OCI-M1 (cell line): ENCODE results near the gene ACTA1.
"Not testable (repeated sequence)": the region's sequence is repeated elsewhere in the genome, so short reads cannot be mapped to it uniquely, and the experiment has no call there.

ENCODE experiments used
- DNase-seq: peaks from one replicate; lab custom pipeline; 2025; lab: John Stamatoyannopoulos, UW

ACTA1 gene

DNA sequence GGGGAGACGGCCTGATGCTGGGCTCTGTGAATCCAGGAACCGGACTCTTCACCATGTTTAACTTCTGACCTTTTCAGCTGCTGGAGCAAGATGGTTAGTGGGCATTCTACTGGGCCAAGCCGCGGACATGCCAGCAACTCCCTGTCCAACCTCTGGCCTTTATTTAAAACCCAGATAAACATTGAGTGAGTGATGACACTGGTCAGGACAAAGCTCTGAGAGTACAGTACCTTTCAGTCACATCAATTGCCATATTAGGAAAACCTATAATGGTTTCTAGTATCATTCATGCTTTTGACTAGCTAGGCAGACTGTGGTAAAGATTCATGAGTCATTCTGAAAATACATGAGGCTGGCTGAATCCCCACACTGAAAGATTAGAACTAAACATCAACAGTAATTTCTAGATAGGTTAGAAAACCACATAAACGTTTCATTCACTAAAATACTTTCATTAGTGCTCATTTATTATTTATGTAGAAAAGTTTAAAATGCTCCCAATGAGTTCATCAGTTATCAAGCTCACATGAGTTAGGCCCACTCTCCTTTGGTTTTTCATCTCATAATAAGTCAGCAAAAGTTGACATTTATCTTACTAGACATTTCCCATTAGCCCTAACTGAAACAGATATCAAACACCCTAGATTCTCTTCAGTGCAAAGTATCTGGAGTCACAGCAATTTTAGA, 7.1 kb upstream of the ACTA1 start:
- DNase-seq, result peak; percentile 81

DNA sequence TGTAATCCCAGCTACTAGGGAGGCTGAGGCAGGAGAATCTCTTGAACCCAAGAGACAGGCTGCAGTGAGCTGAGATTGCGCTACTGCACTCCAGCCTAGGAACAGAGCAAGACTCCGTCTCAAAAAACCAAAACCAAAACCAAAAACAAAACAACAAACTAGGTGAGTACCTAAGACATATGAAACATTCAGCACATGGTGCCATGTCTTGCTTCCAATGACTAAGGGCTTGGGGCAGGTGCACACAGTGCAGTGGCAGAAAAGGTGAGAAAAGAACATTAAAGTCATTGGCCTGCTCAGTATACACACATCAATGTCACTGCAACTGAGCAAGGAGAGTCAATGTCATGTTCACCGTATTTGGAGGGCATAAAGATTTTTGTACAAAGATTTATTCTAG, 4.1 kb upstream of the ACTA1 start:
- DNase-seq, result no peak

DNA sequence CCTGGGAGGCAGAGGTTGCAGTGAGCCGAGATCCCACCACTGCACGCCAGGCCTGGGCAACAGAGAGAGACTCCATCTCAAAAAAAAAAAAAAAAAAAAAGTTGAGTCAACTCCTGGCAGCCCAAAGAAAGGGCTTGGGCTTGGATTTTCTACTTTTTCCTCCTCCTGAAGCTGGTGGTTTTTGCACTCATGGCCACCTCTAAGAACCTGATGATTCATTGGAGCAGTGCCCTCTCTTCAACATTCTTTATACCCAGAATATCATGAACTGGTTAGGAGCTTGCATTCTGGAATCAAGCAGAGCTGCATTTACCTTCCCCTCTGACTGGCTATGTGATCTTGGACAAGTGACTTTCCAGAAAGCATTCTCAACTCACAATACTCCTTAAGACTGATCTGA, 3.5 kb upstream of the ACTA1 start:
- no peak for DNase-seq

DNA sequence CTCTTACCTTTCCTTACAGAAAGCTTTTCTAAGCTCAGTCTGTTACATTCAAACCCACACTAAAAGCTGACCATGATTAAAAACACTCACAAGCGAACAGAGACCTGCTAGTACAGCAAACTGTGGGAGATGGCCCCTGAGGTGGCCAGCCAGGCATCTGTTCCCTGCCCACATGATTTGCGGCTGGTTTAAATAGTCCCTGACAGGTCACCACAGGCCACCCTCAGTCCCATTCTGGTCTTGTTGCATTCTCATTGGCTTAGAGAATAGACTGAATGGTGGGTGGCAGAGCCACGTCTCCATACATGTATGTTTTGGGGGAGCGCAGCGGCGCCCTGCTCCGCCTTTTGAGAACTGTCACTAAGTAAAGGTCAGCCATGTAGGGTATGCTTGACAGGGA, 2.3 kb upstream of the ACTA1 start:
- no peak for DNase-seq

DNA sequence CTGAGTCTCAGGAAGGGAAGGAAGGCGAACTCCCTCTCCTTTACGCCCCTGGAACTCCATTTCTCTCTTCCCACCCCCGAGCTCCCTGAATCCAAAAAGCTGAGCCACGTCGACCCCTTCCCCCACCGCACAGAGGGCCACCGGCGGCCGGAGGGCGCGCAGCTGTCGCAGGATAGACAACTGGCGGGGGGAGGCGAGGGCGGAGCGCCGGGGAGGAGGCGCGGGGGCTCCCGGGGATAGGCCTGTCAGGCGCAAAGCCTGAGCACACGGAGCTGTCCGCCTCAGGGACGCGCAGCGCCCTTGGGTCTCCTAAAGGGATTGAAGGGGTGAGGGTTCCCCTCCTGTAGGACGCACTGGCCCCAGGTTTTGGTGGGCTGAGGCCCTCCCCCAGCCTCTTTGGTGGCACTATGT, 752 bp upstream of the ACTA1 start:
- no peak for DNase-seq

DNA sequence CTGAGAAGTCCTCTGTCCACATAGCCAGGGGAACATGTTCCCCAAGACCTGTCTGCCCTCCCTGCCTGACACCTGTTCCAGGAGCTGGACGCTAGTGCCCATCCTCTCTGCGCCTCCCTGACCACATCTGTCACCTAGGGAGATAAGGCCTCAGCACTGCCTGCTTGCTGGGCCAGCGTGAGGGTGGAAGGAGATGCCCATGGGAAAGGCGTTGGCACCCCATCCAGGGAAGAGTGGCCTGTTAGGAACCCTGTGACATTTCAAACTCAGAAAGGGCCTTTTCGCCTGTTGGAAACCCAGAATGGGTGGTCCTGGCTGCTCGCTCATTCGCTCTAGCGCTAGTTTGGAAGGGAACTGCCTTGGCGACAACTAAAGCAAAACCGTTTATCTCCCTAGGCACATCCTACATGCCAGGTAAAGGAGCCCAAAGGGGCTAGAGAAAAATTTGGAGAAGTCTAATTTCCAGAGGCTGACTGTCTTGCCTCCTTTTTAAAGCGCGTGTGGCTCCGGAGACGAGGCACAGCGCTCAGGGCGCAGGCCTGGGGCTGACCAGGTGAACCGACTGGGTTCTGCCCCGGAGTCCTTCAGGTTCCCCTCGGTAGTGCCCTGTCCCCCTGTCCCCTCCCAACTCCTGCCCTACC, 410 bp downstream of the ACTA1 start:
- DNase-seq, result no peak

DNA sequence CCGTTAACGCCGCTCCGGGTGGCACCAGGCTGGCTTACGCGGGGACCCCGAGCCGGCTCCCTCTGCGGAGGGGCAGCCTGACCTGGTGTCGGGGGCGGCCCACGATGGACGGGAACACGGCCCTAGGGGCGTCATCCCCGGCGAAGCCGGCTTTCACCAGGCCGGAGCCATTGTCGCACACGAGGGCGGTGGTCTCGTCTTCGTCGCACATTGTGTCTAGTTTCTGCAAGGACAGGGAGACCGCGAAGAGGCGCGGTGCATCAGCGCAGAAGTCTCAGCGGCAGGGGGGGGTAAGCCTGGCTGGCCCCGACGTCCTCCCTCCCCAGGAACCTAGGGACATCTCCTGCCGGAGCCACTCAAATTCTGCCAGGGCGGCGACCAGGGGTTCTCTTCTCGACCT, 989 bp downstream of the ACTA1 start:
- DNase-seq, result no peak

DNA sequence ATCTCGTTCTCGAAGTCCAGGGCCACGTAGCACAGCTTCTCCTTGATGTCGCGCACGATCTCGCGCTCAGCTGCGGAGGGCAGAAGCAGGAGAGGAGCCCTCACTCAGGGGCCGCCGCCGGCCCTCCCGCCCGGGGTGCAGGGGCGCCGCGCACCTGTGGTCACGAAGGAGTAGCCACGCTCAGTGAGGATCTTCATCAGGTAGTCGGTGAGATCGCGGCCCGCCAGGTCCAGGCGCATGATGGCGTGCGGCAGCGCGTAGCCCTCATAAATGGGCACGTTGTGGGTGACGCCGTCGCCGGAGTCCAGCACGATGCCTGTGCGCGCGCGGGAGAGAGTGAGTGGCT, 1.8 kb downstream of the ACTA1 start:
- no peak for DNase-seq

DNA sequence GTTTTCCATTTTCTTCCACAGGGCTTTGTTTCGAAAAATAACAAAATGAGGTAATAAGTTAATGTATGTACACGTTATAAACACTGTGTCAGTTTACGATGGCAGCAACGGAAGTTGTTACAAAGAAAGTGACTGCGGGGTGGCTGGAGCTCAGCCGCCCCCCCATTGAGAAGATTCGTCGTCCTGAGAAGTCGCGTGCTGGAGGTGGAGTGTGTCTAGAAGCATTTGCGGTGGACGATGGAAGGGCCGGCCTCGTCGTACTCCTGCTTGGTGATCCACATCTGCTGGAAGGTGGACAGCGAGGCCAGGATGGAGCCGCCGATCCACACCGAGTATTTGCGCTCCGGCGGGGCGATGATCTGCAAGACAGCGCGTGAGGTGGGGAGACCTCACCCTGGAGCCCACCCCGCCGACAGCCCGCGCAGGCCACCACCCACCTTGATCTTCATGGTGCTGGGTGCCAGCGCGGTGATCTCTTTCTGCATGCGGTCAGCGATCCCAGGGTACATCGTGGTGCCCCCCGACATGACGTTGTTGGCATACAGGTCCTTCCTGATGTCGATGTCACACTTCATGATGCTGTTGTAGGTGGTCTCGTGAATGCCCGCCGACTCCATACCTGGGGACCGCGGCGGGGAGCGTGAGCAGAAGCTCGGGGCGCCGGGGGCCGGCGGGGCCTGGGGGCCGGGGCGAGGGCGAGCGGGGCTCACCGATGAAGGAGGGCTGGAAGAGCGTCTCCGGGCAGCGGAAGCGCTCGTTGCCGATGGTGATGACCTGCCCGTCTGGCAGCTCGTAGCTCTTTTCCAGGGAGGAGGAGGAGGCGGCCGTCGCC, 2.4 kb downstream of the ACTA1 start:
- DNase-seq, result no peak

DNA sequence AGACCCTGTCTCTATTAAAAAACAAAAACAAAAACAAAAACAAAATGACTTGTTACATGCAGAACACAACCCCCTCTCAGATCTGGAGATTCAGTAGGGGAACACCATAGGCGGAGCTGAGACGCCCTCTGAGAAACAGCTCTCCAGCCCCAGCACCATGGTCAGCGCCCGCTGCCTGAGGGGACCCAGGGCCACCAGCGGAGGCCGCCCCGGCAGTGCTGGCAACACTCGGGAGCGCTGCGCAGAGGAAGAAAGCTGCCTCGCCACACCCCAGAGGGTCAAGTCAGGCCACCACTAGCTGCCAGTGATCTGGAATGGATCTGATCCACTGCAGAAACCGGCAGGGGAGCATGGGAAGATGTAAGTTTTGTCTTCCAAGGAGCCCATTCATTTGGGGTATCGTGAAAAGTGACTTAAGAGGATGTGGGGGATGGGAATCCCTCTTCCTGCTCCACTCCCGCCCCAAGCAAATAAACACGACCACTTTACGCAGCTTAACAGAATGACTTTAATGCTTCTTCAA, 3.1 kb downstream of the ACTA1 start:
- DNase-seq, result peak; percentile 60

DNA sequence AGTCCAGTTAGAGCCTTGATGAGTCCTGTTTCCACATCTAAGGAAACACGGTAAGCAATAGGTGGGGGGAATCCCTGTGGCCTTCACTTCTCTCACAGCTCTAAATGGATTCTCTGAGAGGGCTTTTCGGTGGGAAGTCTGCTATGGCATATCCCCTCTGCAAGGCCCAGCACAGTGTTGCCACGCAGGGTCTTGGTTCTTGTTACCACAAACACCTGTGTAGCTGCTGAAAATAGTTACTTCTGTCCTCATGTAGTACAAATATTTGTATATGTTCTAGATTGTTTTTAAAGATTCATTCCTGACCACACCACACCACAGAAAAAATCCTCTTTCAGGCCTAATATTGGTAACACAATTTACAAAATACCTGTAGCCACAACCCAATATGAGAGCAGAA, 5.6 kb downstream of the ACTA1 start:
- no peak for DNase-seq

DNA sequence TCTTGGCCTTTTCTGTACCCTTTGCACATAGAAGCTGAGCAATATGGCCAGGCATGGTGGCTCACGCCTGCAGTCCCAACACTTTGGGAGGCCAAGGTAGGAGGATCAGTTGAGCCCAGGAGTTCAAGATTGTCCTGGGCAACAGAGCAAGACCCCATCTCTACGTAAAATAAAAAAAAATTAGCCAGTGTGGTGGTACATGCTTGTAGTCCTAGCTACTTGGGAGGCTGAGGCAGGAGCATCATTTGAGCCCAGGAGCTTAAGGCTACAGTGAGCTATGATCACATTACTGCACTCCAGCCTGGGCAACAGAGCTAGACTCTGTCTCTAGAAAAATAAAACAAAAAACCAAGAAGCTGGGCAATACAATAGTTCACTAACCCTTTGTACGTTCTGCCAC, 6.3 kb downstream of the ACTA1 start:
- DNase-seq, result no peak

DNA sequence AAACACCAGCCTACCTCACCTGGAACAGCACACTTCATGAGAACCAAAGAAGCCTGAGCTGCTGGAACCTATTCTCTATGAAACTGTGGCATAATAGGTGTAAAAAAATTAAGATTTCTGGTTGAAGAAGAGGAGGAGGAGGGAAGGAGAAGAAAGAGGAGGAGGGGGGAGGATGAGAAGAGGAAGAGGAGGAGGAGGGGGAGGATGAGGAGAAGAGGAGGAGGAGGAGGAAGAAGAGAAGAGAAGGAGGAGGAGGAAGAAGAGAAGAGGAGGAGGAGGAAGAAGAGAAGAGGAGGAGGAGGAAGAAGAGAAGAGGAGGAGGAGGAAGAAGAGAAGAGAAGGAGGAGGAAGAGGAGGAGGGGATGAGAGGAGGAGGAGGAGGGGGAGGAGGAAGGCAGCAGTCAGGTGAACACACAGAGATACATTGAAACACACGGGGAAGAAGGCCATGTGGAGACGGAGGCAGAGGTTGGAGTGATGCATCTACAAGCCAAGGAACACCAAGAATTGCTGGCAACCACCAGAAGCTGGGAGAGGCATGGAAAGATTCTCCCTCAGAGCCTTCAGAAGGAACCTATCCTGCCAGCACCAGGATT, 8.2 kb downstream of the ACTA1 start:
- no peak for DNase-seq

DNA sequence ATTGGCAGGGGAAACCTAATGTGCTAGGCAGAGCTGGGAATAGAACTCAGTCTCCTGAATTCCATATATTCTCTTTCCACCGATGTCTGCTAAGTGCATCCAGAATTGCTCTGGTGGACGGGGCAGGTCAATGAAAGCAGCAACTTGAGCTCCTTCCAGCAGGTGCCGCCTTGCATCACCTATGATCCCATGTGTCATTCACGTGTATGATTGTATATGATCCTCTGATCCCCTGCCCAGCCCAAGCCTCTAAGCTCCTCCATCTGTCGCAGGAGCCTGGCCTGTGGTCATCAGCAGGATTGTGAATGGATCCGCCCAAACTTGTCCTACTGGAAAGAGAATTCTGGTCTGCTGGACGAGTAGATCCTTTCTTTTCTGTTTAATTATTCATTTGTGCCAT, 13.1 kb downstream of the ACTA1 start:
- DNase-seq, result no peak

DNA sequence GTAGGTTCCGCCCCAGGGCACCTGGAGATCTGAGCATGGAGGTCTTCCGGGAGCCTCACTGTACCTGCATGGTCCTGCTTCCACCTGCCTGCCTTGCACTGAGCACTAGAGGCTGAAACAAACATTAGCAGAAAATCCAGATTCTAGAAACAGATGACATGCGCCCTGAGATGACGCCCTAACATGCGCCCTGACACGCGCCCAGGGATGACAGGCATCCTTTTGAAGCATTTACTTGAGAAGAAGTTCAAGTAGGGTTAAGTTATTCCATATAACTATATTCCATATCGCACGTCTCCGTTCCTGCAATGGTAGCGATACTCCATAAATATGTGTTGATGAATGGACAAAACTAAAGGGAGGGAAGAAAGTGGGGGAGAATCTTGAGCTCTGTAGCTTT, 13.7 kb downstream of the ACTA1 start:
- DNase-seq, result no peak

DNA sequence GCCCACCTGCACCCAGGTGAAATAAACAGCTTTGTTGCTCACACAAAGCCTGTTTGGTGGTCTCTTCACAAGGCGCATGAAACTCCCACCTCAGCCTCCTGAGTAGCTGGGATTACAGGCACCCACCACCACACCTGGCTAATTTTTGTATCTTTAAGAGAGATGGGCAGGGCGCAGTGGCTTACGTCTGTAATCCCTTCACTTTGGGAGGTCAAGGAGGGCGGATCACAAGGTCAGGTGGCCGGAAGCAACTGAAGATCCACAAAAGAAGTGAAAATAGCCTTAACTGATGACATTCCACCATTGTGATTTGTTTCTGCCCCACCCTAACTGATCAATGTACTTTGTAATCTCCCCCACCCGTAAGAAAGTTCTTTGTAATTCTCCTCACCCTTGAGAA, 15.3 kb downstream of the ACTA1 start:
- DNase-seq, result not testable (repeated sequence)

DNA sequence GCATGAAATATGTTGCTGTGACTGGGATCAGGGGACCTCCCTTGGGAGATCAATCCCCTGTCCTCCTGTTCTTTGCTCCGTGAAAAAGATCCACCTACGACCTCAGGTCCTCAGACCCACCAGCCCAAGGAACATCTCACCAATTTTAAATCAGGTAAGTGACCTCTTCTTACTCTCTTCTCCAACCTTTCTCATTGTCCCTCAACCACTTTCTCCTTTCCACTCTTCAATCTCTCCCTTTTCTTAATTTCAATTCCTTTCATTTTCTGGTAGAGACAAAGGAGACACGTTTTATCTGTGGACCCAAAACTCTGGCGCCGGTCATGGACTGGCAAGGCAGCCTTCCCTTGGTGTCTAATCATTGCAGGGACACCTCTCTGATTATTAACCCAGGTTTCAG, 21.1 kb downstream of the ACTA1 start:
- not testable (repeated sequence) for DNase-seq

DNA sequence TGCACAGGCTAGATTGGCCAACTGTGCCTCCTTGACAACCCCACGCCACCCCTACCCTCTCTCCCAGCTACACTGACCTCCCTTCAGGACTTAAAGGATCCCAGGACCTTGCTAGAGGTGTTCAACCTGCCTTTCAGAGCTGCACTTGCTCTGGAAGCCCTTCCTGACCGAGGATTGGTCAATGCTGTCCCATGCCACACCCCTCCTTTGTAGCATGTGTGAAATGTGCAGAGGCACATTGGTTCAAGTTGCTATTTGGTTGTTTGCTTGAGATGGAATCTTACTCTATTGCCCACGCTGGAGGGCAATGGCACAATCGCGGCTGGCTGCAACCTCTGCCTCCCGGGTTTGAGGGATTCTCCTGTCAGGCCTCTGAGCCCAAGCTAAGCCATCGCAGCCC, 21.8 kb downstream of the ACTA1 start:
- no peak for DNase-seq

DNA sequence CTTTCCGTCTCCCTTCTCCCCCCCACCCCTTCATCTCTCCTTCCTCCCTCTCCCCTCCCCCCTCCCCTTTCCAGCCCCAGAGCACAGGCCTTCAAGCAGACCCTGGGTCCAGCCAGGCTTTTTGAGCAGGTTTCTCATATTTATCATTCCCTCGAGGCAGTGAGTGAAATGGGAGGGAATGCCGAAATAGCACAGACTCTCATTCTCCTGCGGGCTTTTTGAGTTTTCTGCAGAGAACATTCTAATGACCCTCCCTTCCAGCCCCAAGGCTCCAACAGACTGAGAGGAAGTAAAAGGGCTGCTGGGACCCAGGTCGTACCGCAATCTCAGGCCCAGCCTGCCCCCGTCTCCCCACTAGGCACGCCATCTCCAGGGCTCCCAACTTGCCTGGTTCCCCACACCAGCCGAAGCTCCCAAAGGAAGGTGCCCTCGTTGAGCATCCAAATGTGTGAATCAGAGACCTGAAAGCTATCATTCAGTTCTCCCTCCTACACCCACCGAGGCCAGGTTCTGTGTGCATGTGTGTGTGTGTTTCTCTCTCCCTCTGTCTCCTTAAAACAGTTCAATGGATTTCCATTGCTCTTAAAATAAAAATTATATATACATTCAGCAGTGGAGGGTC, 22.3 kb downstream of the ACTA1 start:
- no peak for DNase-seq

DNA sequence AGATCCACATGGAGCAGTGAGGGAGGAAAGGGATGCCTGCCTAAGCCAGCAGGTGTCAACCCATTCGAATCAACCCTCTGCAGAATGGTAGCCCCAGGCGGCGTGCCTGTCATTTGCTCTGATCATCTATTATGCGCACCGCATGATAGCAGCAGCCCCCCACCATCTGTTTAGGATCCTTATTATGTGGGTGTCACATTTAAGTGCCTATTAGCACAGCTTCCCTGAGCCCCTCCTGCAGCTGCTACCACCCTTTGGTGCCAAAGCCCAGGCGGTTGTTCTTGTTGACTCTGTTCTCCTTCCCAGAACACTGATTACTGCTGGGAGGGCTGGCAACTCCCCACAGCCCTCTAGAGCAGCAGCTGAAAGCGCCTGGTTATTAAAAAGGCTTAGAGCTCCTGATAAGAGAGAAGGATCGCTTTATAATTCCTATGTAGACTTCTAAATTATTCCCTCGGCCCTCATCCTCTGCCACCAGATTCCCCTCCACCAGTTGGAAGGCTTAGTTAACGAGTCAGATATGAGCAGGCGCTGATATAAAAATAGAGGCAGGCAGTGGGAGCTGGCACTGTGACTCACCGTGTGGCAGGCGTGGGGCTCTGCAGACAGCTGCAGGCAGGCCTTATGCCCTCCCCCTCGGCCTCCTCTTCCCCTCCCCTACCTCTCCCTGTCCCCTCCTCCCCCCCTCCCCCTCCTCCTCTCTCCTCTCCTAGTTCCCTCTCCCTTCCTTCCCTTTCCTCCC, 23.0 kb downstream of the ACTA1 start:
- DNase-seq, result peak; percentile 80

DNA sequence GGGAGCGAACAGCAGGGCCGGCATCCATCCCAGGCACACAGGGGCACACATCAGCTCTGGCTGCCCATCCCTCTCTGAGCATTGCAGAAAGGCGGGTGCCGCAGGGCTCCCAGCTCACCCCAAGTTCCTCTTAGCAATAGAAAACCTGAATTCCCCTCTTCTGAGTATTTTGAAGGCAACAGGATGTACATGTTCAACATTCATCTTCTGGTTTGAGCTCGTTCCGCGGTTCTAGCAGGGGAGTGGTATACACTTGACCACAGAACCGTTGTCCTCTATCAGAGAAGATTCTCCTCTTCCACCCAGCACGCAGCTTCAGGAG, 23.6 kb downstream of the ACTA1 start:
- DNase-seq, result peak; percentile 28
